Measurements from ENCODE around the gene HAO2. TPM values are rescaled to one million over a fixed set of nuclear protein-coding genes. Genes with fewer than 3 reads are reported as not detected.

The HAO2 gene
- total RNA-seq, 1 donor from 2014 or later: 0.27 TPM

DNA sequence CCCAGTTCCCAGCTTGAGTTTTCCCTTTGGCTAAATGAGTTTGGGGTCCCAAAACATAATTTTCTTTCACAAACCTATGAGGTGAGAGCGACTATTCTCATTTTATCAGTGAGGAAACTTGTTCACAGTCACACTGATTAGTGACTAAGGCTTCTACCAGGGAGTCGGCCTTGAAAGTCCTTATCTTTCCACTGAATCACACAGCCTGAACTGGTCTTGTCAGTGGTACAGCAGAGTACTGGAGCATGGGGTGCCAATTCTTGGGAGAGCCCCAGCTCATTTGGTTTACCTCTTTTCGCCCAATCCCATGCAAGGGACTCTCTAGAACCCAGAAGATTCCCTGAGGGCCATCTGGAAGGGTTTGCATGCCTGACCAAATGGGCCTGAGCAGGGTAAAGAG, 63.3 kb downstream of the HAO2 start:
- H3K36me3 Mint-ChIP-seq: no peaks in the 10 kb centered on the region
- no peaks in the 10 kb centered on the region for H3K4me1 Mint-ChIP-seq (ENCODE audit: unreplicated experiment)
- DNase-seq (ENCODE audit: extremely low spot score, unreplicated experiment): no peak
- TF ChIP-seq, protein P1, sequence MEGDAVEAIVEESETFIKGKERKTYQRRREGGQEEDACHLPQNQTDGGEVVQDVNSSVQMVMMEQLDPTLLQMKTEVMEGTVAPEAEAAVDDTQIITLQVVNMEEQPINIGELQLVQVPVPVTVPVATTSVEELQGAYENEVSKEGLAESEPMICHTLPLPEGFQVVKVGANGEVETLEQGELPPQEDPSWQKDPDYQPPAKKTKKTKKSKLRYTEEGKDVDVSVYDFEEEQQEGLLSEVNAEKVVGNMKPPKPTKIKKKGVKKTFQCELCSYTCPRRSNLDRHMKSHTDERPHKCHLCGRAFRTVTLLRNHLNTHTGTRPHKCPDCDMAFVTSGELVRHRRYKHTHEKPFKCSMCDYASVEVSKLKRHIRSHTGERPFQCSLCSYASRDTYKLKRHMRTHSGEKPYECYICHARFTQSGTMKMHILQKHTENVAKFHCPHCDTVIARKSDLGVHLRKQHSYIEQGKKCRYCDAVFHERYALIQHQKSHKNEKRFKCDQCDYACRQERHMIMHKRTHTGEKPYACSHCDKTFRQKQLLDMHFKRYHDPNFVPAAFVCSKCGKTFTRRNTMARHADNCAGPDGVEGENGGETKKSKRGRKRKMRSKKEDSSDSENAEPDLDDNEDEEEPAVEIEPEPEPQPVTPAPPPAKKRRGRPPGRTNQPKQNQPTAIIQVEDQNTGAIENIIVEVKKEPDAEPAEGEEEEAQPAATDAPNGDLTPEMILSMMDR (conservative IDR thresholded peaks at IDR 0.05): no peak
- H3K27me3 Mint-ChIP-seq: peaks cover 14% of the 10 kb centered on the region
- H3K27ac Mint-ChIP-seq: no peak overlapping the region
- H3K9me3 Mint-ChIP-seq: no peaks in the 10 kb centered on the region
- no peak overlapping the region for H3K4me3 Mint-ChIP-seq

DNA sequence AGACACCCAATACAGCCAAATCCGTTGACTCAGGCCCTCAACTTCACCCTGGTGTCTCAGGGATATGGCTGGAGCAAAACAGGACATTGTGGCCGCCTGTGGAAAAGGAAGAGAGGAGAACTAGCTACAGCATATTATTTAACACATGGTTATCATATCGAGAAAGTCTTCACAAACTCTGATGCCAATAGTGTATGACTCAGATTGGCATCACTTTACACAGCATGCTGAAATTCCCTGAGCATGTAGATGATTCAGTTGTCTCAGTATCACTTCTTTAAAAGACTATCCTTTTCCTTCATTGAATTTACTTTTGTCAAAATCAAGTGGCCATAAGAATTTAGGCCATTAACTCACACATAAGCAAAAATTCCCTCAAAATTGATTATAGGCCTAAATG, 66.5 kb downstream of the HAO2 start:
- H3K4me1 Mint-ChIP-seq (ENCODE audit: unreplicated experiment): no peaks in the 10 kb centered on the region

DNA sequence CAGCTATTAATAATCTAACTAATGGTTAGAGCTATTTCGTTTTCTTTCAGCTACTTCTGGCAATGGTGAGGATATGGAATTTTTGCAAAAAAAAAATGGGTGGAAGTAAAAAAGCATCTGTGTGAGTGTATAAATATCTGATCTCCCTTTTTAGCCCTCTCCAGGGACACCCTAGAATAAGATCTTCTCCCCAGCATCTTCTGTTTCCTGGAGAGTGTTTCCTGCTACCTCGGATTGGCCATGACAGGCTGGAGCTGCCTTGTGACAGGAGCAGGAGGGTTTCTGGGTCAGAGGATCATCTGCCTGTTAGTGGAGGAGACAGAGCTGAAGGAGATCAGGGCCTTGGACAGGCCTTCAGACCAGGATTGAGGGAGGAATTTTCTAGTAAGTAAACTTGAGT, 70.2 kb downstream of the HAO2 start:
- TF ChIP-seq, protein P1 (conservative IDR thresholded peaks at IDR 0.05): no peak
- Mint-ChIP-seq H3K27me3 (no peaks in the 10 kb centered on the region), H3K4me1 (ENCODE audit: unreplicated experiment) (no peaks in the 10 kb centered on the region), H3K36me3 (no peaks in the 10 kb centered on the region), H3K9me3 (no peaks in the 10 kb centered on the region), H3K4me3 (no peak overlapping the region), H3K27ac (no peak overlapping the region)
- DNase-seq (ENCODE audit: extremely low spot score, unreplicated experiment): no peak

More for the DNA sequence above, 66.5 kb downstream of the HAO2 start:
- peaks cover 11% of the 10 kb centered on the region for H3K27me3 Mint-ChIP-seq
- H3K27ac Mint-ChIP-seq: no peak overlapping the region
- H3K4me3 Mint-ChIP-seq: no peak overlapping the region
- DNase-seq (ENCODE audit: extremely low spot score, unreplicated experiment): no peak
- TF ChIP-seq, protein P1 (conservative IDR thresholded peaks at IDR 0.05): no peak
- H3K36me3 Mint-ChIP-seq: no peaks in the 10 kb centered on the region
- no peaks in the 10 kb centered on the region for H3K9me3 Mint-ChIP-seq

DNA sequence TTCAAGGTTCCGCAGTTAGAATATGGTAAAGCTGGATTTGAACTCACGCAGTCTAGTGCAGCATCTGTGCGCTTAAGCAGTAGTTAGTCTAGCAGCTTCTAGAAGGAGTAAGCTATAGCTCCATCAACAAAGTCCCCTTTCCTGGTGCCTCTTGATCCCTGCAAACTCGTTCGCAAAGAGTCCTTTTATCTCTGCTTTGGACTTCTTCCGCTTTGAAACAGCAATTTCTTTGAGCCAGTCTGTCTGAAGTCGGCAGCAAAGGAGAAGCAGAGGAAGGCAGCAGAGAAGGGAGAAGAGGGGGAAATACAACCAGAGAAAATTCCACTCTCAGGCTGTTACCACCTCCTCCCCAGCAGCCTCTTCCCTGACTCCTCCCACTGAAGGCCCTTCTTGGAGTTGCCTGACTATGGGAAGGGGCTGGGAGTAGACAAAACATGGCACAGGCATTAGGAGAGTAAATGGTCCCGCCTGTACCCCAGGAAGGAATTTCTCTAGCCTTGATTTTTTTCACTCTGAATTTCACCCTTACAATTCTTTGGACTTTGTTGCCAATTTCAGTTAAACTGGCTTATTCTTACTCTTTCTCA, 72.2 kb downstream of the HAO2 start:
- TF ChIP-seq, protein P1 (conservative IDR thresholded peaks at IDR 0.05): no peak
- Mint-ChIP-seq H3K4me3 (no peak overlapping the region), H3K27me3 (no peaks in the 10 kb centered on the region), H3K27ac (no peak overlapping the region), H3K9me3 (no peaks in the 10 kb centered on the region), H3K4me1 (ENCODE audit: unreplicated experiment) (no peaks in the 10 kb centered on the region), H3K36me3 (no peaks in the 10 kb centered on the region)
- no peak for DNase-seq (ENCODE audit: extremely low spot score, unreplicated experiment)

- H3K9me3 Mint-ChIP-seq: no peaks in the 10 kb centered on the region
- no peak overlapping the region for H3K4me3 Mint-ChIP-seq
- no peaks in the 10 kb centered on the region for H3K27me3 Mint-ChIP-seq
- H3K27ac Mint-ChIP-seq: no peak overlapping the region
- H3K36me3 Mint-ChIP-seq: no peaks in the 10 kb centered on the region
- no peak for DNase-seq (ENCODE audit: extremely low spot score, unreplicated experiment)
- TF ChIP-seq, protein P1 (conservative IDR thresholded peaks at IDR 0.05): no peak
- no peaks in the 10 kb centered on the region for H3K4me1 Mint-ChIP-seq (ENCODE audit: unreplicated experiment)
These were observed 74.2 kb downstream of the HAO2 start for GRCh38 chr1:119442756-119443155.

Other genes starting within 250 kb of the HAO2 start
- 13.8 and 14.9 TPM in 2 replicates for gene WARS2, start 228.1 kb upstream of the HAO2 start, total RNA-seq (ENCODE audit: low replicate concordance)
- gene HSD3B2, start 46.4 kb downstream of the HAO2 start, total RNA-seq (ENCODE audit: low replicate concordance): 1.2 and 6.1 TPM in 2 replicates
- 1.3 and 10.3 TPM in 2 replicates for gene HSD3B1, start 138.4 kb downstream of the HAO2 start, total RNA-seq (ENCODE audit: low replicate concordance)